HPDE6-E6E7 (cell line): Measurements from ENCODE around the gene FEZF2.

ENCODE experiments used
- DNase-seq: peaks from one replicate; pipeline ENCODE4 v3.0.0; 2011; ENCODE audit warnings: missing footprints; ENCODE audit errors: extremely low spot score

Gene FEZF2

DNA sequence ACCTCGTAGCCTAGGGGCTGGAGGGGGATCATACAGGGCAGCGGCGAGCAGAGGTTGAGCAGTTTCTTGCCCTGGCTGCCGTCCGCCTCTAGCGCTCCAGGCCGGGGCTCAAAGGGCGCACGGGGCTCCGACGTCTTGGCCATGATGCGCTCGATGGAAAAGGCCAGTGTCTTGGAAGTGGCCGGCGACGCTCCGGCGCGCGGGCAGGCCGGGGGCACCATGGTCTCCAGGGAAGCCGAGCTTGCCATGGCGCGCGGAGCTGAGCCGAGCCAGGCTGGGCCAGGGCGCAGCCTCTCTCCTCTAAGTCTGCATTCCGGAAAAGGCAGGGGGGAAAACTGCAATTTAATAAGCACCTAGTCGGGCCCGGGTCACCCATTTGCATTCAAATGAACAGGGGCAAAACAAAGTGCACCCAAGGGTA, 719 bp downstream of the FEZF2 start:
- no peak for DNase-seq

DNA sequence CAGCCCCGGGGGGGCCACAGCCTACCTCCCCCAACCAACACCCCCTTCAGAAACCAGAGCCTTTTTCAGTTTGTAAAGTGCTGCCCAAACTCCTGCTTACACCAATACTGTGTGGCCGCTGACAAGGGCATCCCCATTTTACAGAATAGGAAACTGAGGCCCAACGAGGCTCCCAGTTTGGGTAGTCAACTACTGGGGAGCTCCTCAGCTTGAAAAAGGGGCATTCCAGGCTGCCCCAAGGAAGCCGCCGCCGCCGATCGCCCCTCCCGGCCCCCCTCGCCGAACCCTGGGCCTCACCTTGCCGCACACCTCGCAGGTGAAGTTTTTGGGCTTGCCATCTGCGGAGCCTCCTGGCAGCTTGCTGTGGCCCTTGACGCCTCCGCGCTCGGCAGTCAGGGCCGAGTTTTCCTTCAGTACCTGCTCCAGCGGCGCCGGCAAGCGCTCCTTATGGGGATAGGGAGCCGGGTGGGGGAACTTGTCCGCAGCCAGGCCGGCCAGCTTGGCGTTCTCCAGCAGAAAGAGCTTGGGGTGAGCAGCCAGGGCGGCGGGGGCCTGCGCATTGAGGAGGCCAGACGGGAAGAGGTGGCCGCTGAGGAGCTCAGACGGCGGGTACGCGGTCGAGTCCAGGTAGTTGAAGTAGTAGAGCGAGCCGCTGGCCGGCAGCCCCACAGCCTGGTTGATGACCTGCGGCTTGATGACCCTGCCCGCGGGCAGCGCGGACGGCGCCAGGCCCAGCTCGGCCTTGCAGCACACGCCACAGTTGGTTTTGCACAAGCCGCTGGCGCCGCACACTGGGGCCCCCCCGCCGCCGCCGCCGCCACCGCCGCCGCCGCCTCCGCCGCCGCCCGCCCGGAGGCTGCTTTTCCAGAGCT, 1.4 kb downstream of the FEZF2 start:
- DNase-seq: no peak

DNA sequence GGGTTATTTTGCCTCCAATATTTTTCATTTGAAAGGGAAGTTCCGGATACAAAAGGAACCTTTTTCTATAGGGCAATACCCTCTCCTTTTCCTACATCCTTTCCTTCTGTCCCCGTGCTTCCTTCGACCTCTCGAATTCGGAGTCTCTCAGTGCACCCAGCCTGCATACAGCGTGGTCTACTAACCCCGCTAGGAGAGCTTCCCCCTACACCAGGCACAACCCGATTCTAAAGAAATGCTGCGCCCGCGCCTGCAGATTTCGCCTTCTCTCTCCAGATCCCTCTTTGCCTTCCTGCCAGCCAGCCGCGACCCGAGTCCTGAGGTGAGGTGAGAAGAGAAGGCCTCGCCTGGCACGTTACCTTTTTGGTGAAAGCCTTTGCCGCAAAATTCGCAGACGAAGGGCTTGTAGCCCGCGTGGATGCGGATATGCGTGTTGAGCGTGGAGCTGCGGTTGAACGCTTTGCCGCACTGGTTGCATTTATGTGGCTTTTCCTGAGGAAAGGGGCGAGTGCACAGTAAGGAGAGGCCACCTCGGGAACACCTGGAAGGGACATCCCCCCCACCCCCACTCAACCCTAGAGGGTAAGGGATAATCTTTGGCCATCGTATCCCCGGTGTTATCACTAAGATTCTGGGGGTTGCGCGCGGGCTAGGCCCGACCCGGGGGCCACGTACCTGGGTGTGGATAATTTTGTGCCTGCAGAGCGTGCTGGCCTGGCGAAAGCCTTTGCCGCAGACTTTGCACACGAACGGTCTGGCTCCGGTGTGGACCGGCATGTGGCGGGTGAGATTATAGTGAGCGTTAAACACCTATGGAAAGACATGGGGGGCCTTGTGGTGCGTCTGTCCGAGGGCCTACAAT, 2.3 kb downstream of the FEZF2 start:
- DNase-seq: no peak

DNA sequence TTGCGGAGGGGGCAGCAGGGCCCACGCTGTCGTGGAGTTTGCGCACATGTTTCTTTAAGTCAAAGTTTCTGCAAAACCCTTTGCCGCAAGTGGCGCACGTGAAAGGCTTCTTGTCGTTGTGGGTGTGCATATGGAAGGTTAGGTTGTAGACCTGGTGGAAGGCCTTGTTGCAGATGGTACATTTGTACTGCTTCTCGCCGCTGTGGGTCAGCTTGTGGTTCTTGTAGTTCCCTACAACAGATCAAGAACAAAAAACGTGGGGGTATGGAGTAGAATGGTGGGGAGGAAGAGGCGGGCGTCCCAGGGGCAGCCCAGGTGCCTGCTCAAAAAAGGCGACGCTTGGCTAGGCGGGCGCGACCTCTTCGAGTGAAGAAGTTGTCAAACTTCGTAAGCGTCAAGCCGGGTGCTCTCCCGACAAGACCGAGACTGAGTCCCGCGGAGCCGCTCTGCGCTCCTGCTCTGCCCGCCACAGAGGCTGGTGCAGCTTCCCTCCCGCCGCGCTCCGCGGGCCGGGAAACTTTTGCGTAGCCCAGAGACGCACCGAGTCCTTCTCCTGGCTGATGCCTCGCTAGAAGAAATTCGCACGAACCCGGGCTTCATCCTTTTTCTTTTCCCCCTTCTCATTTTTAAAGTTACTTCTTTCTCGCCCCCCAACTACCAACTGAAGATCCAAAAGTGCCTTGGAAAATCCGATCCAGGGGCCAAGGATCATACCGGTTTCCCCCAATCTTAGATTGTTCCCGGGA, 3.1 kb downstream of the FEZF2 start:
- no peak for DNase-seq

DNA sequence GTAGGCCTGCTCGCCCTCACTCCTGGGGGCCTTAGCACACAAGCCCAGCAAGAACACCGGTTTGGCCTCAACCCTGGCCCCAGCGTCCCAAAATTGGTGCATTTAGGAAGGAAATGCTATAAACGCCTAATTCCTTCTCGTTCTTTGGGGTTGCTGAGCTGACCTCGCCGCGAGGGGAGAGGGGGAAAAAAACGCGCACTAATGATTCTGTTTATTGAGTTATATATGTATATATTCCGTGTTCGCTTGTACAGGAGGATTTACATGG, 3.9 kb downstream of the FEZF2 start:
- DNase-seq: no peak

DNA sequence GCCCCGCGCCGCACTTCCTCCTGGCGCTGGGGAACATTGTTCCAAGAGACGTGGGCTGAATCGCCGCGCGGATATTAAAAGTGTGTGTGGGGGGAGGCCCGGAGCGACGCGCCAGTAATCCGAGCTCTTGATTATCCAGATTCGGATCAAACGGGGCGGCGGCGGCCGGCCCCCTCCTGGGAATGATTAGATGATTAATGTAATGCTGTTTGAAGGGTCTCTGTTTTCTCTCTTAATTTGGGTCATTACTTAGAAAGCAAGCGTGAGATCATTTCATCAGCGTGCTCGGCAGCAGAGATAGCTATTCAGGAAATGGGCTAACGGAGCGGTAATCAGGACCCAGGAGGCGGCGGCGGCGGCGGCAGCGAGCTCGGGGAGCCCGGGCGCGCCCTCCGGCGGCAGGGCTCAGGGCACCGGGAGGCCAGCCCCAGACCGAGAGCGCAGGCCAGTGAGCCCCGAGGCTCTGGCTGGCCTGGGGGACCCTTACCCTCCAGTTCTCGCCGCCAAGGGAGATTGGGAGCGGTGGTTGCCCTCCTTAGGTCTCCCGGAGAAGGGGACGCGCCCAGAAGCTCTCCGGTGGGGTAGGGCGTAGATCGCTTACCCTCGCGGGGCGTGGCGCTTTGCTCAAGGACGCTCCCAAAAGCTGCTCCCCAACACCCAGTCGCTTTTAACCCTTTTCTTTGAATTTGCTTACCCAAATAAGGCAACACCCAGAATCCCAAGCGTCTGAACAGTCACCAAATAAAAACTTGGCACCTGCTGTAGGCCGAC, 4.5 kb downstream of the FEZF2 start:
- DNase-seq: no peak

DNA sequence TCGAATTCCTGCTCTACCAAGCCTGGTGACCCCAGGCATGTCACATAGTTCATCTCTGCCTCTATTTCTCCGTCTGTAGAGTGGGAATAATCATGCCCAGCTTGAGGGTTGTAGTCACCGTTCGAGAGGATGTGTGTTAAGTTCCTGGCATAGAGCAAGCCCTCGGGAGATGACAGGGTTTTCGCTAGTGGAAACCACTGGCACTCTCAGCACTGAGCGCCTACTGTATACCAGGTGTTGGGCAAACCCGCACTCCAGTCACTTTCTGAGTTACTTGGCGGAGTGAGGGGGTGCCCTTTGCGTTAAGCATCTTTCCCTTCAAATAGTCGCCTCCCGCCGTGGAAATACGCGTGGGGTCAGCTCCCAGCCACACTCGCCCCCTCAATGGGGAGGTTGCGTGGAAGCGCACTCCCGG, 5.1 kb downstream of the FEZF2 start:
- no peak for DNase-seq

DNA sequence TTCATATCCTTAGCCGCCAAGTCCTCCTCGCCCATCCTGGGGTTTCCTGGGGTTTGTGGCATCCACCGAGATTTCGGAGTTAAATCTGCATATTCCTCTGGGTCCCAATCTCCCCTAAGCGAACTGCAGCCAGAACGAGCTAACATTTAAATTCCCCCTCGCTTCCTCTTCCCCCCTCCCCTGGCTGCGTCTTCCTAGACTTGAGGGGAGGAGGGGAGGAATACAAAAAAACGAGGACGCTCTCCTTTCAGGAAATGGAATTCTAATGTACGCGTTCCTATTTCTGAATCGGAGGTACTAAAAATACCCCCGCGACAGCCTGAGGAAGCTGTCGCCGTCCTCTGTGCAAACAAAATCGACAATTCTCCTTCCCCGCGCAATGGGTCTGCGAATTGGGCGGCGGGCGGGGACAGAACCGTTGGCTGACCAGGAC, 5.6 kb downstream of the FEZF2 start:
- no peak for DNase-seq

DNA sequence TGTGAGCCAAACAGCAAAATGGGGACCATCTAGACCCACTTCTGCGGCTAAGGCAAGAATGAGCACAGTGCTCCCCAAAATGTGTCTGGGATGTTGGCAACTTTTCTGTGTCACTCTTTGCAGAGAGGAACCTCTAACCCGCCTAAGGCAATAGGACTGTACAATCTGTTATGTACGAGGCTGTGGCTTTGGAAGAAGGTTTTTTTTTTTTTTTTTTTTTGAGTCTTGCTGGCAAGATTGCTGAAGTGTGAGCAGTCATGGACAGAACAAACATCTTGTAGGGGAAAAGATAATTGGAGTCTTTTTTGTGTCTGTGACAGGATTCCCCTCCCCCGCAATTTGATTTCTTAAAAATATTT, 7.2 kb downstream of the FEZF2 start:
- DNase-seq: no peak

DNA sequence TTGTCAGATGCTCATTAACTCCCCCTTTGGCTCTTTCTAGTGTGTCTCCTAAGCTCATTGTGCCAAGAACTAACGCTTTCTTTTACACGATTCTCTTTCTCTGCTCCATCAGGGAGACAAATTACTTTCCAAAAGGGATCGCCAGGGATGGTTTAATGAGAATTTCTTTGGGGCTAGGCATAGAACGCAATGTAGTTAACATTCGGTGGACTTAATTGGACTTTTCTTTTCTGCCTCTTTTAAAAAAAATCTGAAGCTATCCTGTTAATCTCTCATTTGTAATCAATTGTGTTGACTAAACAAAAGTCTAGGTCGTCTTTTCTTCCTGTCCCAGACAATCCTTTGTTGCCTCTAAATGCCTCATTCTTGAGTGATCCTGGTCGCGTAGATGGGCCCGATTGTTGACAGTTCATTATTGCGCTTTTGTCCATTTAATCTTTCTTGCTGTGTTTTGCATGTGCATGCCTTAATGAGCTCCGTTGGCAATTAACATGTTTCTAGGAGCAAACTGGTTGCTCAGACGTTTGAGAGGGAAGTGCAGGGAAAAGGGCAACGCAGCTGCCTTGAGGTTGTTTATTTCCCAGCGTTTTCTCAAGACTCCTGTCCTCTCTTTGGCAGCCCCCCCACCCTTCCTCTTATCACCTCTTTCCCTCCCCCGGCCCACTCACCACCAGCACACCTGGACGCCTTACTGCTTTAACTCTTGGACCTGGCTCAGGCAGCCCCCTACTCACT, 7.8 kb downstream of the FEZF2 start:
- DNase-seq: no peak

DNA sequence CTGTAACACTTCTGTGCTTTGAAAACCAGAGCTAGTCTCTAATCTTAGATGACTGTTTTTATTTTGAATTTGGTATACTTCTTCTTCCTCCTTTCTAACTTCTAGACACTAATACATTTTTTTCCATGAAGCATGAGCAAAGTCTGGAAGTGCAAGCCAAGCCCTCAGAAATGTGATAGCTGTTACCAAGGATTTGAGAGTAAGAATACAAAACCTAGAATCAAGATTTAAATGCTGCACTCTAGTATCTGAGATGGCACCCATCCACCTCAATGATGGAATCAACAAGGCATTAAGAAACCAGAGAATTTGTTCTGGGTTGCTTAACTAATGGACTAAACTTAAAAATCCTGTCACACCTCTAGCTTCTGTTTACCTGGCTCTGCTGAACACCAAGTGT, 9.2 kb downstream of the FEZF2 start:
- no peak for DNase-seq

DNA sequence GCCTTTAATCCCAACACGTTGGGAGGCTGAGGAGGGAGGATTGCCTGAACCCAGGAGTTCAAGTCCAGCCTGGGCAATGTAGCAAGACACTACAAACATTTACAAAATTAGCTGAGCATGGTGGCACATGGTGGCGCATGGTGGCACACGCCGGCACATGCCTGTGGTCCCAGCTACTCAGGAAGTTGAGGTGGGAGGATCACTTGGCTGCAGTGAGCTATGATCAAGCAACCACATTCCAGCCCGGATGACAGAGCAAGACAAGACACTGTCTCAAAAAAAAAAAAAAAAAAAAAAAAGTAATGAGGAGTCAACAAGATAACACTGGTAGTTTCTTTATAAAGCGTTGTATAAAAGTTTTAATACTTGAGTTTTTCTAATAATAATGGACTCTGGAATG, 10.1 kb downstream of the FEZF2 start:
- DNase-seq: no peak

DNA sequence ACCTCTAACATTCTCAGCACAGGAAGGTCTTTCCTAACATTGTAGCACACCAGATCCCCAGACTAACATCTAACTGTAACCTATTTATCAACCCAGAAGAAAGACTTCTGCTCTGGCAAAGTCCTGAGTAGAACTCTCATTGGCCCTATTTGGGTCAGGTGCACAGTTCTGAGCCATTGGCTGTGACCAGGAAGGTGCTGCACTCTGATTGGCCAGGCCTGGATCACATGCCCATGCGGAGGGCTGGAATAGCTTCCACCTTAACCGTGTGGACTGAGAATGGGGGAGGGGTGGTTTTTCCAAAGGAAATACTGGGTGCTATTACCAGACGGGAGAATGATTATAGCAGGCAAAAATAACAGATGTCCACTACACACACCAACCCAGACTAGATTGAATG, 11.5 kb downstream of the FEZF2 start:
- no peak for DNase-seq

DNA sequence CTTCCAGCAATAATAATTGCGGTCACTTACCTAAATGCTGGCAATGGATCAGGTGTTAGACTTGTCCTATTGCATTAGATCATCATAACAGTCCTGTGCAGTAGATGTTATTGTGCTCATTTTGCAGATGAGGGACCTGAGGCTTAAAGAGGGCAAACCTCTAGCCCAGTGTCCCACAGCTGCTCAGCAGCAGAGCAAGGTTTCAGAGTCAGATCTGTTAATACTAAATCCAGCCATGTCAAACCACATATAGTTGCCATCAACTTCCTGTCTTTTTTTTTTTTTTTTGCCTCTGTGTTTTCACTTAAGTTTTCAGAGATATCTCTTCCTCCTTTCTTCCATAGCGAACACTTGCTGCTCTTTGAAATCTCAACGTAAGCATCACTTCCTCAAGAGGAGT, 12.1 kb downstream of the FEZF2 start:
- no peak for DNase-seq

DNA sequence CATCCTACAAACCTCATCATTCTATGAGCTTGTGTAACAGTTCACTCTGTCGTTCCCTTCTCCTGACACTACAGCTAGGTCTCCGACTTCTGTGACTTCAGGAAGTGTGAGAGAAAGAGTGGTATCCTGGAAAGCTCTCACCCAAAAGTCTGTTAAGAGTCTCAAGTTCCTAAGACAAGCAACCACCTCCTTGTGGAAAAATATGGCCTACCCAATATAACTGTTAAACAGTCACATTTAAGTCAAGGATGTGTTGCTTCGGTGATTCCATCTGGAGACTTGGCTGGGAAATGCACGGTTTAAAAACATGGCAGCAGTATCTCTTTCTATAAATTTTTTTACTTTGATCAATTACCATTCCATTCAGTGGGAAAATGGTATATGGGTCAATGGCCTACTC, 13.8 kb downstream of the FEZF2 start:
- DNase-seq: no peak

DNA sequence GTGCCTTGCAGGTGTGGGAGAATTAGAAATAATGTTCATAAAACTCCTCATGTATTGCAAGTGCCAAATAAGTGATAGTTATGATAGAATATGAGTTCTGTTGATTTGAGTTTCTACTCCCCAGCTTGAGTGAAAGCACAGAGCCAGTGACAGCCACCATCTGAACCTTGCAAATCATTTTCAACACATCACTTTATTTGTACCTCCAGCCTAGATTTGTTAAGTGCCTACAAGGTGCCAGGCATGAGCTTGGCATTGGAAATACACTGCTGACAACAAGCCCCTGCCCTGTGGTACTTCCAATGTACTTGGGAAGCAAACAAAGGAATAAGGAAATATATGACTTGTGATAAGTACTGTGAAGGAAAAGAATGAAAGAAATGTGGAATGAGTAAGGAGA, 17.0 kb downstream of the FEZF2 start:
- no peak for DNase-seq

DNA sequence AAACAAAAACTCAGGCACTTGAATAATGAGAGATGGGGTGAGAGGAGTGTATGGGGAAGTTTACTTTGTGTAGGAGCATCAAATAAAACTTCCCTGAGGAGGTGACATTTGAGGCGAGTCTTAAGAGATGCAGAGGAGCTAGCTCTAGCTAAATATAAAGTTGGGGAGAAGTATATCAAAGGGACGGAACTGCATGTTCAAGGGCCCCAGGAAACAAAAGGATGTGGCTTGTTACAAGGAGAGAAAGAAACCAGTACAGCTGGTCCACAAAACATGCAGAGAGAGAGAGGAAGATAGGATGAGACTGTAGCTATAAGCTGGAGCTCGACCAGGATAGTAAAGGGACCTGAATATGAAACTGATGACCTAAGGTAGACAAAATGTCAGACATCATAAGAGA, 17.6 kb downstream of the FEZF2 start:
- no peak for DNase-seq

DNA sequence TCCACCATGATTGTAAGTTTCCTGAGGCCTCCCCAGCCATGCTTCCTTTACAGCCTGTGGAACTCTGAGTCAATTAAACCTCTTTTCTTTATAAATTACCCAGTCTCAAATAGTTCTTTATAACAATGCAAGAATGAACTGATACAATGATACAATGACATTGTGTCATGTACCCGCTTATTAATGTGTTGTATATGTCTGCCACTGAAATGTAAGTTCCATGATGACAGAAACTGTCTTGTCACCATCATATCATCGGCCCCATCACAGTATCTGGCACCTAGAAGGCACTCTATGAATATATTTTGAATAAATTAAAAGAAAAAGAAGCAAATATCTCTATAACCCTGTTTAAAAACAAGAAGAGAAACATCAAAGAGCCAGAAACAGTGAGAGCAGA, 29.6 kb downstream of the FEZF2 start:
- DNase-seq: no peak

DNA sequence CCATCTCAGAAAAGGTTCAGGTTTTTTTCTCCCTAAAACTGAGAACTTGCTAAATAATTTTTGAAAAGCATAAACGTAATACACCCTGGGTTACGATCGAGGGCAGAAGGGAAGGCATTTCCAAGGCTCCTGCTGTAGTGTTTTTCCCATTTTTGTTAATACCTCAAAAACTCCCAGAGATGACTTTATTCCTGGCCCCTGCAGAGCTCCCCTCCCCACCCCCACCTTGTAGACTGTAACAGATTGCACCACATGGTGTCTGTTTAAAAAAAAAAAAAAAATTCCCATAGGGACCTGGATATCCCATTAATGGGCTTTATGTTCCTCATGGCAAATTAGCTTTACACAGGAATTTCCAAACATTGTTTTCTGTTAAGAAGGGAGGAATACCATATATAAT, 38.2 kb downstream of the FEZF2 start:
- DNase-seq: no peak

DNA sequence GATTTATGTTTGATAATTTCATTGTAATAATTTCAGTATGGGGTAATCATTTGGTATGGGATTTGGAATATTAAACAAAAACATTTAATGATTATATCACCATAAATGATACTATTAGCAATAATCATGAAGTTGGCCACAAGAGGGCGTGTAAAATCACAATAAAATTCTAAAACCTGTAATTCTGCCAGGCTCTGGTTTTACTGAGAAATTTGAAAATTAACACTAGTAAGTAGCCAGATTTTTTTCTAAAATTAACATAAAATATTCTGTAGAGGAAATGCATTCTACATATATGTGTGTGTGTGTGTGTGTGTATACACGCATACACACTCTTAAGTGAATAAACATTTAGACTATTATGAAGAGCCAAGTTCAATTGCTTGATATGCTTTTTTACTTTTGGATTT, 40.5 kb downstream of the FEZF2 start:
- no peak for DNase-seq

DNA sequence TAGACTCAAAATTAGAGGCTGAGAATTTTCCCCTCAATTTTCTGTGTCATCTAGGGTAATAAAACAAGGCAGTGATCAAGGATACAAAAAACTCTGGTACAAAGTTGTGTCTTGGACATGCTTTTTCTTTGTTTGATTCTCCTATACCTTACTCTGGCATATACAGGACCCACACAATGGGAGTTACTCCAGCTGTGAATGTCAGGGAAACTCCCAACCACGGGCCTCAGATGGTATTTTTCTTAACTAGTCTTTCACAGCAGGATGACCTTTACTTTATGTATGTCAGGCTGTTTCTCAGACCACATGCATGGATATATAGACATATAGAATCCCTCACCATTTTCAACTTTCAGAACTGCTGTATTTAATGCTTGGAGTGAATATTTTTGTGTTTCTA, 41.3 kb downstream of the FEZF2 start:
- DNase-seq: no peak
